GM23338 (cell line): ENCODE results near the gene FAM81B. TPM values are rescaled to one million over a fixed set of nuclear protein-coding genes. Genes with fewer than 3 reads are reported as not detected.

Source experiments
- ATAC-seq: fragments of 200-7000 bp; cut with Tn5 transposase; 3 replicates; pipeline ENCODE4 v1.9.1; 2020
- DNase-seq: peaks from one replicate; pipeline ENCODE4 v3.0.0-alpha.2; 2015; ENCODE audit warnings: low spot score
- H2AFZ ChIP-seq: fragments of 200-600 bp; sonication (generic); 2 replicates; pipeline ENCODE4 v1.8.0; 2016; ENCODE audit warnings: antibody characterized with exemption, mild to moderate bottlenecking, moderate library complexity
- H3F3A ChIP-seq: fragments of 200-600 bp; sonication (generic); replicated peaks from 2 replicates; pipeline ENCODE4 v1.8.0; 2017; ENCODE audit warnings: antibody characterized with exemption, mixed run types, low read depth
- H3K27ac ChIP-seq: fragments of 200-600 bp; sonication (generic); 2 replicates; pipeline ENCODE4 v1.6.1; 2016; ENCODE audit warnings: low read depth
- H3K27me3 ChIP-seq: fragments of 200-600 bp; sonication (generic); 2 replicates; pipeline ENCODE4 v1.8.0; 2016; ENCODE audit warnings: mild to moderate bottlenecking, mixed run types, moderate library complexity; ENCODE audit not compliant: insufficient read depth
- H3K36me3 ChIP-seq: fragments of 200-600 bp; sonication (generic); 2 replicates; pipeline ENCODE4 v1.8.0; 2016; ENCODE audit warnings: mild to moderate bottlenecking; ENCODE audit not compliant: insufficient read depth
- H3K4me1 ChIP-seq: fragments of 200-600 bp; sonication (generic); 2 replicates; pipeline ENCODE4 v1.8.0; 2016; ENCODE audit warnings: mild to moderate bottlenecking, moderate library complexity; ENCODE audit not compliant: insufficient read depth
- H3K4me2 ChIP-seq: fragments of 200-600 bp; sonication (generic); 2 replicates; pipeline ENCODE4 v1.7.1; 2017; ENCODE audit warnings: mixed run types
- H3K4me3 ChIP-seq: fragments of 200-600 bp; sonication (generic); 2 replicates; pipeline ENCODE4 v1.6.1; 2016; ENCODE audit warnings: mixed run types
- H3K79me2 ChIP-seq: fragments of 200-600 bp; sonication (generic); replicated peaks from 2 replicates; pipeline ENCODE4 v1.8.0; 2017; ENCODE audit warnings: mild to moderate bottlenecking; ENCODE audit not compliant: insufficient read depth
- H3K9me2 ChIP-seq: fragments of 200-600 bp; sonication (generic); 2 replicates; pipeline ENCODE4 v1.8.0; 2017; ENCODE audit not compliant: insufficient read depth
- H4K20me1 ChIP-seq: fragments of 200-600 bp; sonication (generic); replicated peaks from 2 replicates; pipeline ENCODE4 v1.8.0; 2017; ENCODE audit warnings: mild to moderate bottlenecking; ENCODE audit not compliant: insufficient read depth
- H3K27ac Mint-ChIP-seq: 2 replicates; pipeline ENCODE4 v1.8.0; 2020; ENCODE audit warnings: inconsistent platforms, mild to moderate bottlenecking, moderate library complexity, mixed read lengths
- H3K27me3 Mint-ChIP-seq: 3 replicates; pipeline ENCODE4 v1.8.0; 2022; ENCODE audit warnings: low read depth, mild to moderate bottlenecking, moderate library complexity, mixed read lengths, inconsistent platforms; ENCODE audit not compliant: insufficient read depth, poor library complexity
- H3K36me3 Mint-ChIP-seq: 3 replicates; pipeline ENCODE4 v1.8.0; 2021; ENCODE audit warnings: low read depth, mild to moderate bottlenecking, inconsistent platforms, moderate library complexity, mixed read lengths
- H3K4me1 Mint-ChIP-seq: 3 replicates; pipeline ENCODE4 v1.8.0; 2020; ENCODE audit warnings: mild to moderate bottlenecking, inconsistent platforms, mixed read lengths
- H3K4me3 Mint-ChIP-seq: 3 replicates; pipeline ENCODE4 v1.8.0; 2021; ENCODE audit warnings: moderate library complexity, mild to moderate bottlenecking, inconsistent platforms, mixed read lengths
- H3K9me3 Mint-ChIP-seq: 3 replicates; pipeline ENCODE4 v1.8.0; 2020; ENCODE audit warnings: moderate library complexity, mild to moderate bottlenecking, inconsistent platforms, mixed read lengths
- JUNB ChIP-seq: IDR thresholded peaks from one replicate; pipeline ENCODE4 v1.6.1; 2016; ENCODE audit warnings: antibody characterized with exemption; ENCODE audit not compliant: unreplicated experiment
- polyA plus RNA-seq: library from polyadenylated mRNA; unstranded; fragments of >200 nt; fragmentation: Nextera tagmentation; extraction: Ambion mirVana; gene quantifications from 2 replicates; pipeline ENCODE4 v1.2.1, GENCODE V29; 2016
- total RNA-seq: library from RNA; depleted of rRNA; stranded (reverse); fragments of >200 nt; shearing (Covaris generic); gene quantifications from 2 replicates; pipeline ENCODE4 v1.2.3, GENCODE V29; 2014
- TF ChIP-seq, protein P1 (sequence below): fragments of 250-450 bp; sonication (Bioruptor Pico); IDR thresholded peaks from 2 replicates; pipeline ENCODE4 v1.5.0; 2020; ENCODE audit warnings: mild to moderate bottlenecking, moderate library complexity

Gene FAM81B
- total and polyA plus RNA-seq, 2 experiments from 2014 or later: 0.40 TPM; not detected in 1

DNA sequence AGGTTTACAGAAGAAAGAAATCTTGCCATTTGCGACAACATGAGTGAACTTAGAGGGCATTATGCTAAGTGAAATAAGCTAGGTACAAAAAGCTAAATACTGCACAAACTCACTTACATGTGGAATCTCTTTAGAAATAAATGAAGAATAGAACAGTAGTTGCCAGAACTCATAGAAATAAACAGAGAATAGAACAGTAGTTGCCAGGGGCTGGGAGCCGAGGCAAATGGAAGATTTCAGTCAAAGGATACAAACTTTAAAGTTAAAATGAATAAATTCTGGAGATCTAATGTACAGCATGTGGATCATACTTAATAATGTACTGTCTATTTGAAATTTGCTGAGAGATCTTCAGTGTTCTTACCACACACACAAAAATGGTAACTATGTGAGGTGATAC lies 63.4 kb downstream of the FAM81B start (continued):
- TF ChIP-seq, protein P1, sequence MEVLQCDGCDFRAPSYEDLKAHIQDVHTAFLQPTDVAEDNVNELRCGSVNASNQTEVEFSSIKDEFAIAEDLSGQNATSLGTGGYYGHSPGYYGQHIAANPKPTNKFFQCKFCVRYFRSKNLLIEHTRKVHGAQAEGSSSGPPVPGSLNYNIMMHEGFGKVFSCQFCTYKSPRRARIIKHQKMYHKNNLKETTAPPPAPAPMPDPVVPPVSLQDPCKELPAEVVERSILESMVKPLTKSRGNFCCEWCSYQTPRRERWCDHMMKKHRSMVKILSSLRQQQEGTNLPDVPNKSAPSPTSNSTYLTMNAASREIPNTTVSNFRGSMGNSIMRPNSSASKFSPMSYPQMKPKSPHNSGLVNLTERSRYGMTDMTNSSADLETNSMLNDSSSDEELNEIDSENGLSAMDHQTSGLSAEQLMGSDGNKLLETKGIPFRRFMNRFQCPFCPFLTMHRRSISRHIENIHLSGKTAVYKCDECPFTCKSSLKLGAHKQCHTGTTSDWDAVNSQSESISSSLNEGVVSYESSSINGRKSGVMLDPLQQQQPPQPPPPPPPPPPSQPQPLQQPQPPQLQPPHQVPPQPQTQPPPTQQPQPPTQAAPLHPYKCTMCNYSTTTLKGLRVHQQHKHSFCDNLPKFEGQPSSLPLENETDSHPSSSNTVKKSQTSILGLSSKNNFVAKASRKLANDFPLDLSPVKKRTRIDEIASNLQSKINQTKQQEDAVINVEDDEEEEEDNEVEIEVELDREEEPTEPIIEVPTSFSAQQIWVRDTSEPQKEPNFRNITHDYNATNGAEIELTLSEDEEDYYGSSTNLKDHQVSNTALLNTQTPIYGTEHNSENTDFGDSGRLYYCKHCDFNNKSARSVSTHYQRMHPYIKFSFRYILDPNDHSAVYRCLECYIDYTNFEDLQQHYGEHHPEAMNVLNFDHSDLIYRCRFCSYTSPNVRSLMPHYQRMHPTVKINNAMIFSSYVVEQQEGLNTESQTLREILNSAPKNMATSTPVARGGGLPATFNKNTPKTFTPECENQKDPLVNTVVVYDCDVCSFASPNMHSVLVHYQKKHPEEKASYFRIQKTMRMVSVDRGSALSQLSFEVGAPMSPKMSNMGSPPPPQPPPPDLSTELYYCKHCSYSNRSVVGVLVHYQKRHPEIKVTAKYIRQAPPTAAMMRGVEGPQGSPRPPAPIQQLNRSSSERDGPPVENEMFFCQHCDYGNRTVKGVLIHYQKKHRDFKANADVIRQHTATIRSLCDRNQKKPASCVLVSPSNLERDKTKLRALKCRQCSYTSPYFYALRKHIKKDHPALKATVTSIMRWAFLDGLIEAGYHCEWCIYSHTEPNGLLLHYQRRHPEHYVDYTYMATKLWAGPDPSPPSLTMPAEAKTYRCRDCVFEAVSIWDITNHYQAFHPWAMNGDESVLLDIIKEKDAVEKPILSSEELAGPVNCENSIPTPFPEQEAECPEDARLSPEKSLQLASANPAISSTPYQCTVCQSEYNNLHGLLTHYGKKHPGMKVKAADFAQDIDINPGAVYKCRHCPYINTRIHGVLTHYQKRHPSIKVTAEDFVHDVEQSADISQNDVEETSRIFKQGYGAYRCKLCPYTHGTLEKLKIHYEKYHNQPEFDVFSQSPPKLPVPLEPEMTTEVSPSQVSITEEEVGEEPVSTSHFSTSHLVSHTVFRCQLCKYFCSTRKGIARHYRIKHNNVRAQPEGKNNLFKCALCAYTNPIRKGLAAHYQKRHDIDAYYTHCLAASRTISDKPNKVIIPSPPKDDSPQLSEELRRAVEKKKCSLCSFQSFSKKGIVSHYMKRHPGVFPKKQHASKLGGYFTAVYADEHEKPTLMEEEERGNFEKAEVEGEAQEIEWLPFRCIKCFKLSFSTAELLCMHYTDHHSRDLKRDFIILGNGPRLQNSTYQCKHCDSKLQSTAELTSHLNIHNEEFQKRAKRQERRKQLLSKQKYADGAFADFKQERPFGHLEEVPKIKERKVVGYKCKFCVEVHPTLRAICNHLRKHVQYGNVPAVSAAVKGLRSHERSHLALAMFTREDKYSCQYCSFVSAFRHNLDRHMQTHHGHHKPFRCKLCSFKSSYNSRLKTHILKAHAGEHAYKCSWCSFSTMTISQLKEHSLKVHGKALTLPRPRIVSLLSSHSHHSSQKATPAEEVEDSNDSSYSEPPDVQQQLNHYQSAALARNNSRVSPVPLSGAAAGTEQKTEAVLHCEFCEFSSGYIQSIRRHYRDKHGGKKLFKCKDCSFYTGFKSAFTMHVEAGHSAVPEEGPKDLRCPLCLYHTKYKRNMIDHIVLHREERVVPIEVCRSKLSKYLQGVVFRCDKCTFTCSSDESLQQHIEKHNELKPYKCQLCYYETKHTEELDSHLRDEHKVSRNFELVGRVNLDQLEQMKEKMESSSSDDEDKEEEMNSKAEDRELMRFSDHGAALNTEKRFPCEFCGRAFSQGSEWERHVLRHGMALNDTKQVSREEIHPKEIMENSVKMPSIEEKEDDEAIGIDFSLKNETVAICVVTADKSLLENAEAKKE: no peak
- no peak for TF ChIP-seq JUNB

DNA sequence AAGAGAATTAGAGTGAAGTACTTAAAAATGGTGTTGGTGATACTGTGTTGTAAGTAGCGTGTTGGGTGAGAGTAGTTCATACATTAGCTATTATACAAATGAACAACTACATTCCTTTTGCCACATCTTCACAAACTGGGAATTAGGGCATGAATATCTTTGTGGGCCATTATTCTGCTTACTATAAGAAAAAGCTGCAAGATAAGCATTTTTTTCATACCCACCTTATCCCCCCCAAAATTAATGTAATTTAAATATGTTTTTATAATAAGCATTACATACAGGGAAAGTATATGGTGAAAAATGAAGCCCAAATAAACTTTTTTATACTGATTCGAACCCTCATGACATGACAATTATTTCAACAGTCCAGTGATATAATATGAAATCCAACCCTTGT lies 69.5 kb downstream of the FAM81B start:
- Mint-ChIP-seq H3K4me3 (no peak overlapping the region), H3K27ac (no peak overlapping the region), H3K9me3 (no peaks in the 10 kb centered on the region), H3K36me3 (peaks cover 8% of the 10 kb centered on the region), H3K4me1 (peaks cover 2% of the 10 kb centered on the region; the same call in 1 of the 3 replicates), H3K27me3 (no peaks in the 10 kb centered on the region)
- TF ChIP-seq, protein P1: no peak
- no peak overlapping the region for H3K4me2 ChIP-seq
- H3K4me3 ChIP-seq: no peak overlapping the region
- no peaks in the 10 kb centered on the region for H3F3A ChIP-seq
- no peaks in the 10 kb centered on the region for H3K79me2 ChIP-seq
- no peaks in the 10 kb centered on the region for H3K4me1 ChIP-seq
- no peaks in the 10 kb centered on the region for H4K20me1 ChIP-seq
- ATAC-seq: no peak
- H2AFZ ChIP-seq: no peak overlapping the region
- 0 out of 2 replicates have a peak, but pooled peaks cover 3% of the 10 kb centered on the region for H3K9me2 ChIP-seq
- no peak overlapping the region for H3K27ac ChIP-seq
- no peak for DNase-seq
- H3K36me3 ChIP-seq: no peaks in the 10 kb centered on the region
- no peaks in the 10 kb centered on the region for H3K27me3 ChIP-seq
